C4-2B (cell line): Measurements from ENCODE around the gene LMF1.

Experiments used
- H3K27ac ChIP-seq: fragments of 450-650 bp; 2 replicates; pipeline ENCODE4 v1.5.1; 2017
- ZFX ChIP-seq: fragments of 450-650 bp; IDR thresholded peaks from 2 replicates; pipeline ENCODE4 v1.6.1; 2017
- TF ChIP-seq, protein P1 (sequence below): fragments of 450-650 bp; conservative IDR thresholded peaks from 2 replicates; pipeline ENCODE4 v1.5.1; 2017; ENCODE audit warnings: mild to moderate bottlenecking

The LMF1 gene

DNA sequence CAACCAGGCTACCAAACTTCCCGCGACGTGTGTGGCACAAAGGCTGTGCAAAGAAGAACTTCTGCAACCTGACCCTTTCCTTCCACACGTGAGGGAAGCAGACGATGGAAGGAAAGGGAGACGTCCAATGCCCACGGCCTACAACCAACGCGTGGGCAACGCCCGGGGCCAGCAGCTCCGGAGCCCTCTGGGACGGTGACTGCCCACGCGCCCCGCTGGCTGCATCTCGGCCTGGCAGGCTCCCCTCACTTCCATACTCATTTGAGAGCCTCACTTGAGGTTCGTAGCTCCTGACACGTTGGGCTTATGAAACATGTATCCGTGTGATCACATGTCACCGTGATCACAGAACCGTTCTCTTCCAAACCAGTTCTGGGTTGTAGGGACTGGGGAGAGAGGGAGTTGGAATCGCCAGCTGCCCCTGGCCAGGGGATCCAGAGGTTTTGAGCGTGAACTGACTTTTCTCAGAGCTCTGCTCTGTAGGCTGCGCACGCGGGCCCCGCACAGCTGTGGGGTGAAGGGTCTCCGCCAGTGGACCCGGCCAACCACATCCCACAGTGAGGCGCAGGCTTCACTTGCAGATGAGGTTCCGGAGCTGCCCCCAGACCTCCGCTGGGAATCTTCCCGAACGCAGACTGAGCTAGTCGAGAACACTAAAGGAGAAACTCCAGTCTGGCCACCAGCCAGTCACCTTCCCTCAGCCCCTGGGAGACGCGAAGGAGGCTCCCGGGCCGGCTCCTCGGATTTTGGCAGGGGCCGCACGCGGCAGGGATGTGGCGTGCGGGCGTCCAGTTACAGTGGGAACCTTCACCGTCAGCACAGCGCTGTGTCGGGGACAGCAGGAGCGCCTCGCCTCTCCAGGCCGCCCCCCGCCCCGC is 1.0 kb downstream of the LMF1 start:
- TF ChIP-seq, protein P1, sequence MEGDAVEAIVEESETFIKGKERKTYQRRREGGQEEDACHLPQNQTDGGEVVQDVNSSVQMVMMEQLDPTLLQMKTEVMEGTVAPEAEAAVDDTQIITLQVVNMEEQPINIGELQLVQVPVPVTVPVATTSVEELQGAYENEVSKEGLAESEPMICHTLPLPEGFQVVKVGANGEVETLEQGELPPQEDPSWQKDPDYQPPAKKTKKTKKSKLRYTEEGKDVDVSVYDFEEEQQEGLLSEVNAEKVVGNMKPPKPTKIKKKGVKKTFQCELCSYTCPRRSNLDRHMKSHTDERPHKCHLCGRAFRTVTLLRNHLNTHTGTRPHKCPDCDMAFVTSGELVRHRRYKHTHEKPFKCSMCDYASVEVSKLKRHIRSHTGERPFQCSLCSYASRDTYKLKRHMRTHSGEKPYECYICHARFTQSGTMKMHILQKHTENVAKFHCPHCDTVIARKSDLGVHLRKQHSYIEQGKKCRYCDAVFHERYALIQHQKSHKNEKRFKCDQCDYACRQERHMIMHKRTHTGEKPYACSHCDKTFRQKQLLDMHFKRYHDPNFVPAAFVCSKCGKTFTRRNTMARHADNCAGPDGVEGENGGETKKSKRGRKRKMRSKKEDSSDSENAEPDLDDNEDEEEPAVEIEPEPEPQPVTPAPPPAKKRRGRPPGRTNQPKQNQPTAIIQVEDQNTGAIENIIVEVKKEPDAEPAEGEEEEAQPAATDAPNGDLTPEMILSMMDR: no peak
- TF ChIP-seq ZFX: no peak

GRCh38 chr16:968620-969019 is 2.2 kb downstream of the LMF1 start:
- TF ChIP-seq ZFX: no peak
- TF ChIP-seq, protein P1: no peak
- H3K27ac ChIP-seq: no peak overlapping the region

More for the DNA sequence above, 1.0 kb downstream of the LMF1 start:
- H3K27ac ChIP-seq: peak overlapping the region; percentile 97

DNA sequence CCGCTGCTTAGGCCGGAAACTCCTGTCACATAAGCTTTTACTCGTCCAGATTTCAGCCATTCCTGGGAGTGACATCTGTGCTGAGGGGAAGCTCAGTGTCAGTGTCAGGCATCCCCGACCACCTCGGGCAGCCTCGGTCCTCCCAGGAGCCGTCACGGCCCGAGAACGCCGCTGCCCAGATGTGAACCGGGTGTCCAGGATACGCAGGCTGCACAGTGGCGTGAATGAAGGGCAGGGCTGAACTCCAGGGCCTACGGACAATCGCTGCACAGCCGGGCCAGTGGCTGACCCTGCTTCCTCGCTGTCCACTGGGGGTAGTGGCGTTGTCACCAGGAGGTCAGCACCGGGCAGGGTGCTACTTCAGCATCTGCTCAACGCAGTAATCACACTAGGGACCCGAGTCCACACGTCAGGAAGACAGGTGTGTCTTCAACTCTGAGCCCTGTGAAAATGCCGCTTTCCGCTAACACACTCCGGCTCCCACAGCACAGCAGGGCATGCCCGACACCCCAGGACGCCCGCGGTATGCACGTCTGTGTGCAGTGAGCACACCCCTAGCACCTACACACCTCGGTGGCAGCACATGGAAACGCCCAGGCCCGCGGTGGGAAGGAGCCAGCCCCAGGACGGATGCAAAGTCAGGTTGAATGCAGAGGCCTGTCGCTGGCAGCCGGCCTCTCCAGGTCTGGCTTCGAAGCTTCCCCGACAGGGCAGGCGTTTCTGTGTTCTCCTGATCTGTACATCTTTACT is 3.1 kb downstream of the LMF1 start:
- no peak for TF ChIP-seq ZFX
- TF ChIP-seq, protein P1: no peak
- H3K27ac ChIP-seq: no peak overlapping the region

DNA sequence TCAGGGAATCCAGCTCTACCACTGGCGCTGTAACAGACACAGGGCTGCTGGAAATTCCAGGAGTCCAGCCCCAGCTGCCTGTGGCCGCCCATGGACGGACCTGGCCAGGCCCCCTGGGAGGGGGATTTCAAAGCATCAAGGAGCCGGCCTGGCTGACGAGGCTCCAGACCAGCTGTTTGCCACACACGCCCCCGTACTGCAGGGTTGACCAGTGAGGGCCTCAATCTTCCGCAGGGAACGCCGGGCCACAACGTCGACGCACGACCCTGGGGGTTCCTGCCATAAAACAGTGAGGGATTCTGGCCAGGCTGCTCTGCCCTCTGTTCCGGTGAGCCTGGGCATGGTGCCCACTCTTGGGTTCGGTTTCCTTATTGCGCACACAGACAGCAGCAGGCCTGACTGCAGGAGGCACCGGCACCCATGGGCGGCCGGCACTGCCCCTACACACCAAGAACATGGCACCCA is 3.7 kb downstream of the LMF1 start:
- H3K27ac ChIP-seq: no peak overlapping the region; the same call in 1 of the 2 replicates
- TF ChIP-seq, protein P1: no peak
- TF ChIP-seq ZFX: no peak

DNA sequence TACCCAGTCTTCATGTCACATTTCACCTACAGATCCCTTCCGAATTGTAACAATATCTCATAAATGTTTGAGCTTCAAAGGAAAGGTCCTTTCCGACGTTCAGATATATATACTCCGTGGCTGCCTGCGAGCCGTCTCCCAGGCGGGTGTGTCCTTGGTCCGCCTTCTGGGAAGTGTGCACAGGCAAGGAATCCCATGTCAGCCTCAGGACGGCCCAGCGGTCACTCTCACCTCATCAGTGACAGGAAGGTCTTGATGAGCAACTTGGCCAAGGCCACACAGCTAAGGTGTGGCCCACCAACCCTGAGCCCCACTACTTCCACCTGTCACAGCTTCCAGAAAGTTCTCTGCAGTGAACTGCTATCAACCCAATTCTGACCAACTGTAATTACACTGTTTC is 4.3 kb downstream of the LMF1 start:
- H3K27ac ChIP-seq: no peak overlapping the region; the same call in 1 of the 2 replicates
- TF ChIP-seq, protein P1: no peak

DNA sequence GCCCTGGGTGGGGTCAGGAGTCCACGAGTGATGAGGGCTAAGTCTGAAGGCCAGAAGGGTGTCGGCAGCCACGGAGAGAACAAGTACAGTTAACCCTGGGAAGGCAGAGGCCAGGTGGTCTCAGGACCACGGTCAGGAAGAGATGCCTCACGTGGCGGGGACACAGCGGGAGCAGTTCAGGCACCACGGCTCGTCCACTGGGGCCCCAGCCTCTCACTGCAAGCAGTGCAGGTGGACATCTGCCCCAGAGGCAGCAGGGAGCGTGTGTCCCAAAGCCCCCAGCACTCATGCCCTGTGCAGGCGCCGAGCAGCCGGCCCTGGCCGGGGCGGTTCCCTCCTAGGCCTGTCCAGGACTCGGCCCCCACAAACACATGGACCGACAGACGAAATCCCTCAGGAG is 4.7 kb downstream of the LMF1 start:
- no peak for TF ChIP-seq ZFX
- TF ChIP-seq, protein P1: no peak

GRCh38 chr16:965487-965886 is 5.3 kb downstream of the LMF1 start:
- peak overlapping the region; percentile 97 for H3K27ac ChIP-seq
- no peak for TF ChIP-seq ZFX
- TF ChIP-seq, protein P1: no peak

More for the DNA sequence above, 4.7 kb downstream of the LMF1 start:
- peak overlapping the region; percentile 97; the same call in 1 of the 2 replicates for H3K27ac ChIP-seq
